Measurements from ENCODE around the gene S100G. TPM values are rescaled to one million over a fixed set of nuclear protein-coding genes. Genes with fewer than 3 reads are reported as not detected.

The S100G gene
- total RNA-seq, 1 experiment from 2014 or later = not detected

- ChIA-PET POLR2A (interaction anchor here (0.7 kb wide), 1 partner anchor 72 kb away, joined by 3 read pairs; no protein-coding TSS in a partner anchor), CTCF (interaction anchor here (0.7 to 3.9 kb wide), 5 partner anchors 31 to 807 kb away, joined by 3 to 37 read pairs (median 5); no protein-coding TSS in a partner anchor)
These were observed 12.4 kb downstream of the S100G start for GRCh38 chrX:16662402-16662801.

GRCh38 chrX:16664074-16664473 lies 14.1 kb downstream of the S100G start:
- Mint-ChIP-seq H3K36me3 (ENCODE audit: insufficient read depth, unreplicated experiment) (peaks cover 11% of the 10 kb centered on the region), H3K9me3 (ENCODE audit: unreplicated experiment) (no peaks in the 10 kb centered on the region), H3K4me1 (ENCODE audit: insufficient read depth, unreplicated experiment) (no peaks in the 10 kb centered on the region), H3K27me3 (ENCODE audit: insufficient read depth, unreplicated experiment) (peaks cover 50% of the 10 kb centered on the region), H3K4me3 (ENCODE audit: unreplicated experiment) (no peak overlapping the region), H3K27ac (ENCODE audit: low read depth, unreplicated experiment) (no peak overlapping the region)
- CTCF ChIA-PET = interaction anchor here (0.6 to 3.9 kb wide), 15 partner anchors 8 to 552 kb away, joined by 3 to 37 read pairs (median 4); partner anchors contain the start of gene S100G
- POLR2A ChIA-PET = interaction anchor here (1.2 kb wide), 1 partner anchor 10 kb away, joined by 3 read pairs; no protein-coding TSS in a partner anchor
- DNase-seq (ENCODE audit: unreplicated experiment) = no peak
- no peak for TF ChIP-seq CTCF (IDR thresholded peaks at IDR 0.05; ENCODE audit: unreplicated experiment)
- intact Hi-C loops (cut with micrococcal nuclease) = no loop called here
- BruUV-seq (replicated peaks) = no TSS peak

More at GRCh38 chrX:16662402-16662801, 12.4 kb downstream of the S100G start:
- Mint-ChIP-seq H3K4me3 (ENCODE audit: unreplicated experiment) (no peak overlapping the region), H3K36me3 (ENCODE audit: insufficient read depth, unreplicated experiment) (peaks cover 4% of the 10 kb centered on the region), H3K4me1 (ENCODE audit: insufficient read depth, unreplicated experiment) (no peaks in the 10 kb centered on the region), H3K27me3 (ENCODE audit: insufficient read depth, unreplicated experiment) (peaks cover 43% of the 10 kb centered on the region), H3K27ac (ENCODE audit: low read depth, unreplicated experiment) (no peak overlapping the region), H3K9me3 (ENCODE audit: unreplicated experiment) (no peaks in the 10 kb centered on the region)
- no peak for DNase-seq (ENCODE audit: unreplicated experiment)
- TF ChIP-seq CTCF (IDR thresholded peaks at IDR 0.05; ENCODE audit: unreplicated experiment) = no peak
- no TSS peak for BruUV-seq (replicated peaks)
- intact Hi-C loops (cut with micrococcal nuclease) = no loop called here

- Mint-ChIP-seq H3K4me1 (ENCODE audit: insufficient read depth, unreplicated experiment) (no peaks in the 10 kb centered on the region), H3K9me3 (ENCODE audit: unreplicated experiment) (no peaks in the 10 kb centered on the region), H3K4me3 (ENCODE audit: unreplicated experiment) (no peak overlapping the region), H3K27ac (ENCODE audit: low read depth, unreplicated experiment) (no peak overlapping the region), H3K36me3 (ENCODE audit: insufficient read depth, unreplicated experiment) (peaks cover 11% of the 10 kb centered on the region), H3K27me3 (ENCODE audit: insufficient read depth, unreplicated experiment) (peaks cover 48% of the 10 kb centered on the region)
- TF ChIP-seq CTCF (IDR thresholded peaks at IDR 0.05; ENCODE audit: unreplicated experiment) = no peak
- BruUV-seq (replicated peaks) = no TSS peak
- intact Hi-C loops (cut with micrococcal nuclease) = no loop called here
- ChIA-PET POLR2A (interaction anchor here (1.2 kb wide), 1 partner anchor 10 kb away, joined by 3 read pairs; no protein-coding TSS in a partner anchor), CTCF (interaction anchor here (0.7 to 3.9 kb wide), 14 partner anchors 7 to 552 kb away, joined by 3 to 37 read pairs (median 4); partner anchors contain the start of gene S100G)
- no peak for DNase-seq (ENCODE audit: unreplicated experiment)
These were observed 14.7 kb downstream of the S100G start for GRCh38 chrX:16664626-16665025.

GRCh38 chrX:16665089-16665488 lies 15.1 kb downstream of the S100G start:
- no peaks in the 10 kb centered on the region for H3K9me3 Mint-ChIP-seq (ENCODE audit: unreplicated experiment)

More at GRCh38 chrX:16665089-16665488, 15.1 kb downstream of the S100G start:
- Mint-ChIP-seq H3K27ac (ENCODE audit: low read depth, unreplicated experiment) (no peak overlapping the region), H3K4me1 (ENCODE audit: insufficient read depth, unreplicated experiment) (no peaks in the 10 kb centered on the region), H3K4me3 (ENCODE audit: unreplicated experiment) (no peak overlapping the region), H3K36me3 (ENCODE audit: insufficient read depth, unreplicated experiment) (peaks cover 11% of the 10 kb centered on the region), H3K27me3 (ENCODE audit: insufficient read depth, unreplicated experiment) (peaks cover 47% of the 10 kb centered on the region)
- BruUV-seq (replicated peaks) = no TSS peak
- CTCF ChIA-PET = interaction anchor here (1.0 to 3.9 kb wide), 8 partner anchors 9 to 546 kb away, joined by 4 to 37 read pairs (median 6); partner anchors contain the start of gene S100G
- TF ChIP-seq CTCF (IDR thresholded peaks at IDR 0.05; ENCODE audit: unreplicated experiment) = no peak
- intact Hi-C loops (cut with micrococcal nuclease) = no loop called here
- POLR2A ChIA-PET = interaction anchor here (1.2 kb wide), 1 partner anchor 11 kb away, joined by 3 read pairs; no protein-coding TSS in a partner anchor
- DNase-seq (ENCODE audit: unreplicated experiment) = peak; percentile 12
